HUES48 (cell line): ENCODE measurements around the gene GOSR1.
"Not testable (repeated sequence)": the region's sequence is repeated elsewhere in the genome, so short reads cannot be mapped to it uniquely, and the experiment has no call there.

Experiments
- H3K27ac ChIP-seq: one replicate; pipeline ENCODE4 v1.7.0; 2013; ENCODE audit warnings: low read depth, low read length, inconsistent platforms
- H3K27me3 ChIP-seq: 2 replicates; pipeline ENCODE4 v1.6.1; 2013; ENCODE audit warnings: mild to moderate bottlenecking, low read length; ENCODE audit not compliant: control insufficient read depth, insufficient read depth
- H3K36me3 ChIP-seq: 2 replicates; pipeline ENCODE4 v1.6.1; 2013; ENCODE audit warnings: low read length; ENCODE audit not compliant: control insufficient read depth, insufficient read depth
- H3K4me1 ChIP-seq: 2 replicates; pipeline ENCODE4 v1.6.1; 2013; ENCODE audit warnings: mild to moderate bottlenecking, low read length; ENCODE audit not compliant: control insufficient read depth, insufficient read depth
- H3K4me3 ChIP-seq: 2 replicates; pipeline ENCODE4 v1.5.1; 2013; ENCODE audit warnings: mild to moderate bottlenecking, low read depth, low read length
- H3K9ac ChIP-seq: 2 replicates; pipeline ENCODE4 v1.6.1; 2013; ENCODE audit warnings: mild to moderate bottlenecking, low read depth, low read length, moderate library complexity
- H3K9me3 ChIP-seq: 2 replicates; pipeline ENCODE4 v1.6.1; 2013; ENCODE audit warnings: low read length; ENCODE audit not compliant: control insufficient read depth, insufficient read depth

GOSR1 gene

DNA sequence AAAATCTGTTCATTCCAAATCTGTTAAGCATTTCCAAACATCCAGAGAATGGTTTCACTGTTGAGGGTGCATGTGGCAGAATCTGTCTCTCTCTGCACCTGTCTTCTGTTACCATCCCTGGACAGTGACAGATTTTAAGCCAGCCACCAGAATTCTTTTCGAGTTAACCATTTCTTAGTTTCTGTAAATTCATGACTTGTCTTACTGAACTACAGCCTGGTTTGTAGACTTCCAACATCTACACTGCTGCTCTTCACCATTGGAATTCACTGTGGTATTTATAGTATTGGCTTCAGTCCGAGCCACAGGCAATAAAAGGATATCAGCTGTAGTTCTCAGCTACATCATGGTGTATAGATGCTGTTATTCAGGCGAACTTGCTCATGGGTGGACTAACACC is 47.6 kb downstream of the GOSR1 start:
- Histone ChIP-seq H3K4me1 (no peaks in the 10 kb centered on the region), H3K27me3 (no peaks in the 10 kb centered on the region), H3K36me3 (peaks cover 29% of the 10 kb centered on the region), H3K27ac (no peak overlapping the region), H3K9ac (no peak overlapping the region), H3K4me3 (no peak overlapping the region), H3K9me3 (peaks cover 8% of the 10 kb centered on the region; the same call in 1 of the 2 replicates)

DNA sequence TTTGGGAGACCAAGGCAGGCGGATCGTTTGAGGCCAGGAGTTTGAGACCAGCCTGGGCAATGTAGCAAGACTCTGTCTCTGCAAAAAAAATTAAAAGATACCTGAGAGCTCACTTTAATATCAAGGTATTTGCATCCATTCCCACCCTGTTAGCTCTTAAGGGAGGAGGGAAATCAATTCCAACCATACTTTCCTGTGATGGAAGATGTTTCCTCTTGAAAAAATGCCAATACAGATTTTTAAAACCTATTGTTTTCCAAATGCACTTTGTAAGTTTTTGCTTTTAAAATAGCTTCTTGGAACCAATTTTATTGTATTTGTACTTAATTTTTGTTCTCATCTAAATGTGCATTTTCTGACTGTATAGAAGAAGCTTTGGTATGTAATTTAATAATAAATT is 49.2 kb downstream of the GOSR1 start:
- Histone ChIP-seq H3K27me3 (no peaks in the 10 kb centered on the region), H3K36me3 (peaks cover 14% of the 10 kb centered on the region), H3K9me3 (peaks cover 8% of the 10 kb centered on the region; the same call in 1 of the 2 replicates), H3K27ac (no peak overlapping the region), H3K9ac (no peak overlapping the region), H3K4me3 (no peak overlapping the region), H3K4me1 (no peaks in the 10 kb centered on the region)

DNA sequence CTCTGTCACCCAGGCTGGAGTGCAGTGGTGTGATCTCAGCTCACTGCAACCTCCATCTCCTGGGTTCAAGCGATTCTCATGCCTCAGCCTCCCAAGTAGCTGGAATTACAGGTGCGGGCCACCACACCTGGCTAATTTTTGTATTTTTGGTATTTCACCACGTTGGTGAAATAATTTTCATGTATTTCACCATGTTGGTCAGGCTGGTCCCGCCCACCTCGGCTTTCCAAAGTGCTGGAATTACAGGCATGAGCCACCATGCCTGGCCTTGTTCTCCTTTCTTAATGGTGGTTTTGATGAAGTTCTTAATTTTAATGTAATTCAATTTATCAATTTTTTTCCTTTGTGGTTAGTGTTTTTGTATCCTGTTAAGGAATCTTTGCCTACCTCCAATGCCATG is 51.5 kb downstream of the GOSR1 start:
- H3K4me1 ChIP-seq, H3K9ac ChIP-seq, H3K4me3 ChIP-seq, H3K27ac ChIP-seq, H3K27me3 ChIP-seq, H3K9me3 ChIP-seq, H3K36me3 ChIP-seq: not testable (repeated sequence)

DNA sequence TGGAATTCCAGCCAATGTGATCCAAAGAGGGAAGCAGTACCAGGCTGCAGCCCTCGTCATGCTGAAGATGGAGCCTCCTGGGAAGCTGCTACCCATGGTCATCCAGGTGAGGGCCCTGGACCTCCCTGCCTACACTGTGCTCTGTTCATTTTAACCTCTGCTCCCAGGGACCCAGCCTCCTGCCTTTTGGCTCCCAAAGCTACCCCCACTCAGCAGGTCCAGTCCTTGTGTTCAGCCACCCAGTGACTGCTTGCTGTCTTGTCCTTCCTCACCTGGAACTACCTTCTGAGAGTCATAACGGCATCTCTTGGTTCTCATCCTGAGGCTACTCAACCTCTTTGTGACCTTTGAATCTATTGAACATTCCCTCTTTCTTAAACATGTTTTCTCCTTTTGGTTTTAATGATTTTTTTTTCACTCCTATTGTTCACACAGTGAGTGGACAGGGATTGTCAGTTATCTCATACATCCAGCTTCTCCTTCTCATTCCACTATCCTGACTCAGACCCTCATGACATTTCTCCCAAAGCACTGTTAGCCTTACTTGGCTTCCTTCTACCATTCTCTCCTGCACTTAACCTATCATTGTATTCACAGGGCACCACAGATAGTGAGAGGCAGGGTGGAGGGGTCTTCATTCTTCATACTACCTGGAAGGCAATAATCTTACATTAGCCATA is 53.3 kb downstream of the GOSR1 start:
- H3K4me3 ChIP-seq: no peak overlapping the region
- no peaks in the 10 kb centered on the region for H3K4me1 ChIP-seq
- H3K27ac ChIP-seq: no peak overlapping the region
- H3K27me3 ChIP-seq: no peaks in the 10 kb centered on the region
- H3K36me3 ChIP-seq: no peaks in the 10 kb centered on the region
- H3K9me3 ChIP-seq: no peaks in the 10 kb centered on the region
- H3K9ac ChIP-seq: no peak overlapping the region

DNA sequence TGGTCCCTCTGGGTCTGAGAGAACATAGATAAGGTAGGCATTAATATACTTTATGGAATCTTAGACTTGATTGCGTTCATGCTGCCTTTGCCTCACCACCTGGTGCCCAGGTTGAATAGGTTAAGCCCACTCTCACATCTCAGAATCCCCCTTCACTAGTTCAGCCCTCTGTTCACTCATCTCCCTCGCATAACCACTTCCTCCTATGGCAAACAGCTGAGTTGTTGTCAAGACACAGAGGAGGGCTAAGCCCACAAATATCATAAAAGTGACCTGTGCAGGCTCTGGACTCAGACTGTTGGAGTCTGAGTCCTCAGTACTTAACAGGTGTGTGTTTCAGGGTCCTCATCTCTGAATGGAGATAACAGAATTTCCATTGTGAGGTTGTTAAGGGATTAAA is 55.7 kb downstream of the GOSR1 start:
- H3K9me3 ChIP-seq: no peaks in the 10 kb centered on the region
- no peak overlapping the region for H3K9ac ChIP-seq
- H3K27me3 ChIP-seq: no peaks in the 10 kb centered on the region
- no peaks in the 10 kb centered on the region for H3K36me3 ChIP-seq
- no peak overlapping the region for H3K4me3 ChIP-seq
- H3K4me1 ChIP-seq: no peaks in the 10 kb centered on the region
- H3K27ac ChIP-seq: no peak overlapping the region

DNA sequence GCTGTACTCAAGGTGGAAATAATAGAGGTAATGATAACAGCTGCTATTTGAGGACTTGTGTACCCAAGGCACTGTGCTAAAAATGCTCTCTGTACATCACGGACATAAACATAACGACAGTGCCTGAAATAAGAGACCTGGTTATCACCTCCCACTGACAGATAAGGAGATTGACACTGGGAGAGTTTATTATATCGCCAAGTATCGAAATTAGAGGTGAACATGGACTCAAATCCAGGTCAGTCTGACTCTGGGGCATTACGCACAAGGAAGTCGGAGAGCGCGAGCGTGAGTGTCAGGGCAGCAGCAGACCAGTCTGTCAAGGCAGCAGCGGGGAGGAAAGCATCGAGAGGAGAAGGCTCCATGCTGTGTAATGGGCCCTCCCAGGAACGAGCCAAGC is 57.1 kb downstream of the GOSR1 start:
- Histone ChIP-seq H3K9ac (no peak overlapping the region), H3K4me3 (no peak overlapping the region), H3K9me3 (no peaks in the 10 kb centered on the region), H3K36me3 (no peaks in the 10 kb centered on the region), H3K27ac (no peak overlapping the region), H3K27me3 (no peaks in the 10 kb centered on the region), H3K4me1 (no peaks in the 10 kb centered on the region)

DNA sequence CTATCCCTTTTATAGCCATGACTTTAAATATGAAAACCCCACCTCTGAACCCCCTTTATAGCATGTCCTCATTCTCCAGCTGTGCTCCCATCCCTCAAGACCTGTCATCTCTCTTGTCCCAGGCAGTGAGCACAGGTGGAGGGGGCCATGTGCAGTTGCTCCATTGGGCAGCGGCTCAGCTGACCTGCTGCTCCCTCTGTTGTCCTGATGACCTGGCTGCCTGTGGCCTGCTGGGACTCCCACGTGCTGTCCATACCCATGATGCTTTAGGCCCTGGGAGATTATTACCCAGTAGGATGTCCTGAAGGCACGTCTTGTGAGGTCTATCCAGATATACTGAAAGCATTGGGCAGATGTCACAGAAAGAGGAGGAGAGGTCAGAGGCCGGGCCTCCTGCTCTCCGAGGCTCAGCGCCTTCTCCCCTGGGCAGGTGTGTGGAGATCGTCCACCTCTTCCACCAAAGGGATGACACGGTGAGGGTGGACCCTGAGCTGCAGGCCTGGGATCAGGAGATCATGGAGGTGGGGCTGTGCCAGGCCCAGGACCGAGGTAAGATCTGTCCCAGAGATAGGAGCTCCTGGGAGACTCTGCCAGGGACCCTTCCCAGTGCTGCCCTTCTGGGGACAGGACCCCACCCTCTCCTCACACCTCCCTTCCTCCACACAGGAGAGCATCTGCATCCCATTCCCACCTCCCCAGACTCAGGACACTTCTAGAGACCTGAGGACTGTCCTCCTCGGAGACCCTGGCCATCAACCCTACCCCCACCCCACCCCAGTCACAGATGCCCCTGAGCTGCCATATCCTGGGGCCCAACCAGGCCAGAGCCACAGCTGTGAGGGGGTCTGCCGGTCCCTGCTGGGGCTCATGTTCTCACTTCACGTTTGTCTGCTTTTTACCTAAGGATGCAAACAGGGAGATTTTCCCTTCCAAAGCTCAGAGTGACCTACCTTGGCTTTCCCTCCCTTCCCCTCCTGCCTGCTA is 58.0 kb downstream of the GOSR1 start:
- no peak overlapping the region for H3K9ac ChIP-seq
- H3K27me3 ChIP-seq: no peaks in the 10 kb centered on the region
- no peaks in the 10 kb centered on the region for H3K4me1 ChIP-seq
- H3K36me3 ChIP-seq: no peaks in the 10 kb centered on the region
- no peak overlapping the region for H3K4me3 ChIP-seq
- no peak overlapping the region for H3K27ac ChIP-seq
- no peaks in the 10 kb centered on the region for H3K9me3 ChIP-seq

DNA sequence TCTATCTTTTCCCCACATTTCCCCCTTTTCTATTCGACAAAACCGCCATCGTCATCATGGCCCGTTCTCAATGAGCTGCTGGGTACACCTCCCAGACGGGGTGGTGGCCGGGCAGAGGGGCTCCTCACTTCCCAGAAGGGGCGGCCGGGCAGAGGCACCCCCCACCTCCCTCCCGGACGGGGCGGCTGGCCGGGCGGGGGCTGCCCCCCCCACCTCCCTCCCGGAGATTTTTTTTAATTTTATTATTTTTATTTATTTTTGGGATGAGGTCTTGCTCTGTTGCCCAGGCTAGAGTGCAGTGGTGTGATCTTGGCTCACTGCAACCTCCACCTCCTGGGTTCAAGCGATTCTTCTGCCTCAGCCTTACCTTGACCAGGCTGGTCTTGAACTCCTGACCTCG is 59.6 kb downstream of the GOSR1 start:
- H3K9ac ChIP-seq, H3K4me3 ChIP-seq, H3K36me3 ChIP-seq, H3K4me1 ChIP-seq, H3K9me3 ChIP-seq, H3K27me3 ChIP-seq, H3K27ac ChIP-seq: not testable (repeated sequence)

DNA sequence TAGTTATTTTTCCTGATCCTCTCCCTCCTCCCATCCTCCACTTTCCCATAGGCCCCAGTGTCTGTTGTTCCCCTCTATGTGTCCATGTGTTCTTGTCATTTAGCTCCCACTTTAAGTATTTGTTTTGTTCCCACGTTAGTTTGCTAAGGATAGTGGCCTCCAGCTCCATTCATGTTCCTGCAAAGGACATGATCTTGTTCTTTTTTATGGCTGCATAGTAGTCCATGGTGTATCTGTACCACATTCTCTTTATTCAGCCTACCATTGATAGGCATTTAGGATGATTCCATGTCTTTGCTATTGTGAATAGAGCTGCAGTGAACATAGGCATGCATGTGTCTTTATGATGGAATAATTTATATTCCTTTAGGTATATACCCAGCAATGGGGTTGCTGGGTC is 60.5 kb downstream of the GOSR1 start:
- not testable (repeated sequence) for H3K36me3 ChIP-seq, H3K4me3 ChIP-seq, H3K9ac ChIP-seq, H3K4me1 ChIP-seq, H3K9me3 ChIP-seq, H3K27ac ChIP-seq, H3K27me3 ChIP-seq

DNA sequence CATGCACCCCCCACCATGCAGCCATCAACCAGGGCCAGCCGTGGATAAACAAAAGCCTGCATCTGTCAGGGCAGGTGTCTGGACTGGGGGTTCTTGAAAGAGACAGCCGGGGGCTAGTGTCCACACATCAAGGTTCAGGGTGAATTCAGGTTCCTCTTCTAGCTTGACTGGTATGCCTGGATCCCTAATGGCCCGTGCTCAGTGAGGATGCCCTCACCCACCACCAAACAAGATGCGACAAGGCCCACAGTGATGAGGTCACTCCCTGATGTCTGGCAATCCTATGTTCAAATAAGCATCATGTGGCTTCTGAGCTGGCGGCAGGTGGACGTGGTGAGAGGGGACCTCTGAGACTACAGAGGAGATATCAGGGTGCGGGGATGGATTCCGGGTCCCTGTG is 64.6 kb downstream of the GOSR1 start:
- Histone ChIP-seq H3K27me3 (no peaks in the 10 kb centered on the region), H3K9me3 (no peaks in the 10 kb centered on the region), H3K36me3 (no peaks in the 10 kb centered on the region), H3K27ac (no peak overlapping the region), H3K4me1 (no peaks in the 10 kb centered on the region), H3K9ac (no peak overlapping the region), H3K4me3 (no peak overlapping the region)

DNA sequence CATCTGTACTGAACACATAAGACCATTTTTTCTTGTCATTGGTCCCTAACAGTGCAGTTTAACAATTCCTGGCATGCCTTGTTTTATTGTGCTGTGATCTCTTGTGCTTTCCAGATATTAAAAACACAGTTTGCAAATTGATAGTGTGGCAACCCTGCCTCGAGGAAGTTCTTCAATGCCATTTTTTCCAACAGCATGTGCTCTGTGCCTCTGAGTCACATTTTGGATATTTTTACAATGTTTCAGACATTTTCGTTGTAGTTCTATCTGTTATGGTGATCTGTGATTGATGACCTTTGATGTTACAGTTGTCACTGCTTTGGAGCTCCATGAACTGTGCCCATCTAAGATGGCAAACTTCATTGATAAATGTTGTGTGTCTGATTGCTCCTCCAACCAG is 66.2 kb downstream of the GOSR1 start:
- no peaks in the 10 kb centered on the region for H3K9me3 ChIP-seq
- H3K4me3 ChIP-seq: no peak overlapping the region
- H3K27ac ChIP-seq: no peak overlapping the region
- H3K9ac ChIP-seq: no peak overlapping the region
- no peaks in the 10 kb centered on the region for H3K4me1 ChIP-seq
- H3K36me3 ChIP-seq: no peaks in the 10 kb centered on the region
- no peaks in the 10 kb centered on the region for H3K27me3 ChIP-seq
